OCI-LY1 (cell line): ENCODE measurements around the gene CAMK2A.

Source experiments
- H2AFZ ChIP-seq: fragments of 200-600 bp; sonication (generic), shearing (Covaris generic); 2 replicates; pipeline ENCODE4 v1.6.0; 2014; ENCODE audit warnings: antibody characterized with exemption, mild to moderate bottlenecking, low read length
- H3F3A ChIP-seq: fragments of 200-600 bp; sonication (generic), shearing (Covaris generic); 2 replicates; pipeline ENCODE4 v1.6.0; 2014; ENCODE audit warnings: mild to moderate bottlenecking, antibody characterized with exemption, low read length, moderate library complexity; ENCODE audit not compliant: insufficient read depth
- H3K27ac ChIP-seq: fragments of 200-600 bp; sonication (generic); 2 replicates; pipeline ENCODE4 v1.5.1; 2014; ENCODE audit warnings: low read length, mixed run types, mild to moderate bottlenecking, low read depth; ENCODE audit not compliant: poor library complexity, severe bottlenecking
- H3K27me3 ChIP-seq: fragments of 200-600 bp; sonication (generic); 2 replicates; pipeline ENCODE4 v1.6.0; 2014; ENCODE audit warnings: antibody characterized with exemption, mild to moderate bottlenecking, low read length, moderate library complexity; ENCODE audit not compliant: insufficient read depth
- H3K36me3 ChIP-seq: fragments of 200-600 bp; sonication (generic); 2 replicates; pipeline ENCODE4 v1.6.1; 2014; ENCODE audit warnings: mild to moderate bottlenecking, antibody characterized with exemption, low read length, moderate library complexity, mixed read lengths; ENCODE audit not compliant: insufficient read depth
- H3K4me1 ChIP-seq: fragments of 200-600 bp; sonication (generic); 2 replicates; pipeline ENCODE4 v1.5.1; 2014; ENCODE audit warnings: mild to moderate bottlenecking, low read length, moderate library complexity; ENCODE audit not compliant: insufficient read depth, severe bottlenecking
- H3K4me2 ChIP-seq: fragments of 200-600 bp; sonication (generic), shearing (Covaris generic); 2 replicates; pipeline ENCODE4 v1.6.1; 2014; ENCODE audit warnings: low read length
- H3K4me3 ChIP-seq: fragments of 200-600 bp; sonication (generic); 2 replicates; pipeline ENCODE4 v1.5.1; 2014; ENCODE audit warnings: low read length, low read depth, mild to moderate bottlenecking, mixed read lengths; ENCODE audit not compliant: poor library complexity, severe bottlenecking
- H3K79me2 ChIP-seq: fragments of 200-600 bp; shearing (Covaris generic); 2 replicates; pipeline ENCODE4 v1.6.1; 2016; ENCODE audit warnings: mixed run types, low read length, mixed read lengths; ENCODE audit not compliant: insufficient read depth
- H3K9ac ChIP-seq: fragments of 200-600 bp; sonication (generic), shearing (Covaris generic); 2 replicates; pipeline ENCODE4 v1.6.1; 2014; ENCODE audit warnings: mild to moderate bottlenecking, low read length, mixed read lengths
- H3K9me2 ChIP-seq: fragments of 200-600 bp; sonication (generic), shearing (Covaris generic); 2 replicates; pipeline ENCODE4 v1.6.1; 2014; ENCODE audit warnings: low read depth, mild to moderate bottlenecking, low read length, mixed read lengths
- H3K9me3 ChIP-seq: fragments of 200-600 bp; shearing (Covaris generic); 2 replicates; pipeline ENCODE4 v1.6.1; 2014; ENCODE audit warnings: low read length, mixed read lengths
- H4K20me1 ChIP-seq: fragments of 200-600 bp; sonication (generic), shearing (Covaris generic); 2 replicates; pipeline ENCODE4 v1.6.0; 2016; ENCODE audit warnings: mild to moderate bottlenecking, low read length; ENCODE audit not compliant: insufficient read depth
- EZH2 ChIP-seq: fragments of 200-600 bp; sonication (generic), shearing (Covaris generic); IDR thresholded peaks from 2 replicates; pipeline ENCODE4 v1.8.0; 2017; ENCODE audit warnings: borderline replicate concordance, mixed run types, mild to moderate bottlenecking, antibody characterized with exemption, low read length, moderate library complexity, mixed read lengths
- TF ChIP-seq, protein P1 (sequence below): fragments of 200-600 bp; sonication (generic), shearing (Covaris generic); IDR thresholded peaks from 2 replicates; pipeline ENCODE4 v1.5.1; 2017; ENCODE audit warnings: mild to moderate bottlenecking, antibody characterized with exemption, low read length, moderate library complexity, mixed read lengths

The CAMK2A gene

DNA sequence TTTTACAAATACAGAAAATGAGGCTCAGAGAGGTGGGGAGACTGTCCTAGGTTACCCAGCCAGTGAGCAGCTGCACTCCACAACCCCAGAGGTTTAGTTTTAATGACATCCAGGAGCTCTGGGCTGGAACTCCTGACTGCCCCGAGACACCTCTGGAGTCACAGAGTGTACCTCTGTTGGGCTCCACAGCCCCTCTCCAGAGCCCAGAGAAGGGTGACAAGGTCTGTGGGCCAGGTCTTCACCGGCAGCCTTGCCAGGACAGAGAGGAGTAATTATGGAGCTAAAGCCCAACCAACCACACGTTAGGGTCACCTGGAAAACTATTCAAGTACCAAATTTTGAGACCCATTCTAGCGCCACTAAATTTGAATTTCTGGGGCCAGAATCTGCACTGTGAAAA is 111.9 kb downstream of the CAMK2A start:
- Histone ChIP-seq H3K27me3 (0 out of 2 replicates have a peak, but pooled peaks cover 4% of the 10 kb centered on the region), H3K27ac (no peak overlapping the region), H3K79me2 (no peaks in the 10 kb centered on the region), H3K9ac (no peak overlapping the region), H3K36me3 (no peaks in the 10 kb centered on the region), H3F3A (no peaks in the 10 kb centered on the region), H3K4me1 (no peaks in the 10 kb centered on the region), H3K9me3 (no peaks in the 10 kb centered on the region), H3K9me2 (no peaks in the 10 kb centered on the region), H4K20me1 (no peaks in the 10 kb centered on the region), H3K4me2 (no peak overlapping the region), H2AFZ (no peak overlapping the region), H3K4me3 (no peak overlapping the region)
- TF ChIP-seq EZH2 = no peak
- TF ChIP-seq, protein P1, sequence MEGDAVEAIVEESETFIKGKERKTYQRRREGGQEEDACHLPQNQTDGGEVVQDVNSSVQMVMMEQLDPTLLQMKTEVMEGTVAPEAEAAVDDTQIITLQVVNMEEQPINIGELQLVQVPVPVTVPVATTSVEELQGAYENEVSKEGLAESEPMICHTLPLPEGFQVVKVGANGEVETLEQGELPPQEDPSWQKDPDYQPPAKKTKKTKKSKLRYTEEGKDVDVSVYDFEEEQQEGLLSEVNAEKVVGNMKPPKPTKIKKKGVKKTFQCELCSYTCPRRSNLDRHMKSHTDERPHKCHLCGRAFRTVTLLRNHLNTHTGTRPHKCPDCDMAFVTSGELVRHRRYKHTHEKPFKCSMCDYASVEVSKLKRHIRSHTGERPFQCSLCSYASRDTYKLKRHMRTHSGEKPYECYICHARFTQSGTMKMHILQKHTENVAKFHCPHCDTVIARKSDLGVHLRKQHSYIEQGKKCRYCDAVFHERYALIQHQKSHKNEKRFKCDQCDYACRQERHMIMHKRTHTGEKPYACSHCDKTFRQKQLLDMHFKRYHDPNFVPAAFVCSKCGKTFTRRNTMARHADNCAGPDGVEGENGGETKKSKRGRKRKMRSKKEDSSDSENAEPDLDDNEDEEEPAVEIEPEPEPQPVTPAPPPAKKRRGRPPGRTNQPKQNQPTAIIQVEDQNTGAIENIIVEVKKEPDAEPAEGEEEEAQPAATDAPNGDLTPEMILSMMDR = no peak

GRCh38 chr5:150176745-150177477 is 112.7 kb downstream of the CAMK2A start:
- Histone ChIP-seq H3K4me2 (no peak overlapping the region), H3K27ac (no peak overlapping the region)

GRCh38 chr5:150175536-150175935 is 114.0 kb downstream of the CAMK2A start:
- H3F3A ChIP-seq = no peaks in the 10 kb centered on the region
- no peak for TF ChIP-seq EZH2
- TF ChIP-seq, protein P1 = peak; percentile 50
- H3K9me2 ChIP-seq = no peaks in the 10 kb centered on the region
- no peaks in the 10 kb centered on the region for H3K79me2 ChIP-seq
- H3K4me2 ChIP-seq = no peak overlapping the region
- H3K9ac ChIP-seq = no peak overlapping the region
- H3K9me3 ChIP-seq = no peaks in the 10 kb centered on the region
- no peak overlapping the region for H3K4me3 ChIP-seq
- H3K27ac ChIP-seq = no peak overlapping the region
- H3K36me3 ChIP-seq = no peaks in the 10 kb centered on the region
- no peaks in the 10 kb centered on the region for H3K4me1 ChIP-seq
- no peaks in the 10 kb centered on the region for H4K20me1 ChIP-seq
- H3K27me3 ChIP-seq = no peaks in the 10 kb centered on the region
- no peak overlapping the region for H2AFZ ChIP-seq

More at GRCh38 chr5:150176745-150177477, 112.7 kb downstream of the CAMK2A start:
- no peaks in the 10 kb centered on the region for H3K79me2 ChIP-seq
- H3K4me3 ChIP-seq = no peak overlapping the region
- H3K9ac ChIP-seq = no peak overlapping the region
- H3K9me3 ChIP-seq = no peaks in the 10 kb centered on the region
- H3K4me1 ChIP-seq = no peaks in the 10 kb centered on the region
- H3F3A ChIP-seq = no peaks in the 10 kb centered on the region
- no peak overlapping the region for H2AFZ ChIP-seq
- TF ChIP-seq, protein P1 = no peak
- TF ChIP-seq EZH2 = no peak
- H4K20me1 ChIP-seq = no peaks in the 10 kb centered on the region
- no peaks in the 10 kb centered on the region for H3K27me3 ChIP-seq
- H3K9me2 ChIP-seq = no peaks in the 10 kb centered on the region
- no peaks in the 10 kb centered on the region for H3K36me3 ChIP-seq
